Cerebellar nuclear complex (tissue), 1 donor: ENCODE results near the gene COL17A1.

ENCODE experiments used
- DNase-seq, 2 experiments: peaks; one replicate each; lab custom pipeline; 2025; lab: John Stamatoyannopoulos, UW

COL17A1 gene

DNA sequence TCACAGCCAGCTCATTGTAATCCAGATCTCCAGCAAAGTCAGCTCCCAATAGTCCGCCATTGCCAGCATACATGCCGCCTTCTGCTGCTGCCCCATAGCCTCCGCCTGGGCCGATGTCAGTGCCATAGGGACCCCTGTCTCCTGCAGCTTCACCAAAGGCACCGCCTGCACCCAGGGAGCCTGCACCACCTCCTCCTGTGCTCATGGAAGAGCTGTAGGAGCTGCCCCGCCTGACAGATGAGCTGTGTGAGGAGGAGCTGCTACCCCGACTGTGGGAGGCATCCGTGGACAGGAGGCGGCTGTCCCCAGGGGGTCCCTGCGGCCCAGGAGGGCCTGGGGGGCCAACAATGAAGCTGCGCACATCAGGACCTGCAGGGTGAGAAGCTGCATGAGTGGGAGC is 51.7 kb downstream of the COL17A1 start:
- DNase-seq = no peak

DNA sequence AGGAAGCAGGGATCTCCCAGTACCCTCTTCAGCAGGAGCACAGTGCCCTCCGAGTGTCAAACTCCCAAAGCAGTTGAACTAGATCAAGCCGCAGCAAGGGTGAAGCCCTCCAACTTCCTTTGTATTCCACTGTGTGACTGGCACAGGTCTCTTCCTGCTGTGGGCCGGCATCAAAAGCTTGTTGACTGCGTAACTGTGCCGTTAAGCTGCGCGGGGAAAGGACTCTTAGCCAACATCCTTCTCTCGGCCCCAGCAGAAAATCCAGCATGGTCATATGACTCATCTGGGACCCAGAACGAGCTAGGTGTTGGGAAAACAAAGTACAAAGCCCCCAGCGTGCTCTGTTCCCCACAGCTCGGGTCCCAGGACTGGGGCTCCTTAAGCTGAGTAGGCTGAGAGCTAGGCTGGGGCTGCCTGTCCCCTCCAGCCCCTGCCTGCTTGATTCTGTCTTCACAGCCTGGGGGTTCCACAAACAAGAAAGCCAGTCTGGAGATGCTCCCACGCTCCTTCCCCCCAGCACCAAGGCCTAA is 52.2 kb downstream of the COL17A1 start:
- no peak for DNase-seq

DNA sequence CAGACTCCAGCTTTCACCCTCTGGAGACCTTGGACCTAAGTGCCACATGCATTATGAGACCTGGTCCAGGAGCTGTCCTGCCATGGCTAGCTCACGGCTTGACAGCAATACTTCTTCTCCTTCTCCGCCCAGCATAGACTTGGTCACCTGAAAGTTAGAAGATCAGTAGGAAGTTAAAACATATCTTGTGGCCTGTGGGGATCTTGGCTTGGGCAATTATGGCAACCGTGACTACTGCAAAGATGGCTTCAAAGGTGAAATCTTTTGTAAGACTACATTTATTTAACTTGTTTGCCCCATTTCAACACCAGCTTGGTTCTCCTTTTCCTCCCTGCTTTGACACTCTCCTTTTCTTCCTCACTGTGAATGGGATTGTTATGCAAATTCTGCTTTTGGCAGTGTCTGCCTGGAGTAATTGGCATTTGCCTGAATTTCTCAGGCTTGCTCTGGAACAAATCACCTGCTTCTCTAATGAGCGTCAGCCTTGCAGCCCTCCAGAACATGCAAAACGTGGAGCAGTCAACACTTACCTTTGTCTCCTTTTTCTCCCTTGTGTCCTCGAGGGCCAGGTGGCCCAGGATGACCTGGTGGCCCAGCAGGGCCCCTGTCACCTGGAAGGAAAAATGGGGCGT is 53.4 kb downstream of the COL17A1 start:
- DNase-seq = no peak

DNA sequence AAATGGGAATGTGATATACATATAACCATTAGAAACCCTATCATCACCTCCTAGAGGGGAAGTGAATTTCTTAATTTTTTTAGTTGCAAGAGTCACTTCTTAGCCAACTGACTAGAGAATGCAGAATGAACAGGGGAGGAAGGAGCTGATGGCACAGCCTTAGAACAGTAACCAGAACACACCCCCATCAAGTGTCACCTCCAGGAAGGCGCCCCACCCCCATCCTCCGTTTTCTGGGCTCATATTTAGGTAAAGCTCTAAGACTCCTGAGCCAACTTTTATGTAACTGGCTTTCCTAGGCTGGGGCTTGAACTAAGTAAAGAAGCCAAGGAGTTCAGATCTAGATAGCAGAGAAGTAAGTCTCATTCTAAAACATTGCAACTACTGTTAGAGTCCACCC is 54.0 kb downstream of the COL17A1 start:
- no peak for DNase-seq

DNA sequence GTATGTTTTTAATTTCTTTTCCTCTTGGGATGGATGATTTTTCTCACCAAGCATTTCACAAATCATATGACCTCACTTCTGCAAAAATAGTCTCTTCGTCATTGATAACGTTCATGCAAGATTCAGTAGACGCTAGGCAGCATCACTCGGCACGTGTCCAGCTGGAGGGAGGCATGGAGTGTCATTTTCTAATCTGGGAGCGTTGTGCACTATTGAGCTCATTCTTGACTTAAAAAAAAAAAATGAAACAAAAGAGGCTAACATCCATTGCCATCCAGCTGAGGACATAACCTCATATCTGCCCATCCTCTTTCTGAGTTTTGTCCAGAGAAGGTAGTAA is 56.2 kb downstream of the COL17A1 start:
- no peak for DNase-seq

DNA sequence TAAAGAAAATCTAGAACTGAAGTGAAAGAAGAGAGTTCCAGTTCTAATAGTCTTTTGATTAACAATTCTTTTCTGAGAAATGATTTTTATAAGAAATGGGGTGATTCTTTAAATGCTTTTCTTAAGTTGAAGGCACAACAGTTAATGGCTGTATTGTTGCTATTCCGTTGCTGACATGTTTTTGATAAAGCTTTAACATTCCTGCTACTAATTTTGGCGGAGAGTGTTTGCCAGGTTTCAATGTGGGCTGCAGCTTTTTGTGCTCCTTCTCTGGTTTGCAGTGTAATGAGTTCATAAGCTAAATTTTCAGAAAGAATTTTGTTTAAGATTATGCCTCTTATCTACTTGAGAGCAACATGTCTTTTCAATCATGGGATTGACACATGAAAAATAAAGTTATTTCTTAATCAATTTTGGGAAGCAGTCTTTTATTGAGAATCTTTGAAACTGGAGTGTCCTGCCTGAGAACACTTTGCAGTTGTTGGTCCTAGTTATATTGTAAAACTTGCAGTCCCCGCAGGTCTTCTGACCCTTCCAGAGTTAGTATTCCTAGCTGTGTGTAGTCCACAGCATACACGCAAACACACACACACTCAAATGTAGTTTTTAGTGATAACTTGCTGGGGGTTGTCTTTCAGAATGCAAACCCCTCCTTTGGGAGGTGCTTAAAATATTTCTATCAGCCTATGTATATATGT is 56.7 kb downstream of the COL17A1 start:
- DNase-seq = no peak

DNA sequence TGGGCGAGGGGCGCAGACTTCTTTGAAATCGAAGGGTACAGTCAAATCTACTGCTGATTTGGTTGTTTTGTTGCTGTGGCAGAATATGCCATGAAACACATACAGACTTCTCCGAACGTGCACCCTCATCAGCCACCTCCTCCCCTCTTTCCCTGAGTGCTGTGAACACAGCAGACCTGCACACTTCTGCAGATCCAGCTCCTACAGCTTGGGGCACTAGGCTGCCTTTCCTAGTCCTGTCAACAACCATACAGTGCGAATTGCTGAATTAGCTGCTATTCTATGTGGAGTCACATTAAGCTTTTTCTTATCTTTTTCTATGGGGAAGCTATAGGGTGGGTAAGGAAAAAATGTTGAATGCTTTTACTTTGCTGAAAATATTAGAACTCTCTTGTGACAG is 57.5 kb downstream of the COL17A1 start:
- no peak for DNase-seq

DNA sequence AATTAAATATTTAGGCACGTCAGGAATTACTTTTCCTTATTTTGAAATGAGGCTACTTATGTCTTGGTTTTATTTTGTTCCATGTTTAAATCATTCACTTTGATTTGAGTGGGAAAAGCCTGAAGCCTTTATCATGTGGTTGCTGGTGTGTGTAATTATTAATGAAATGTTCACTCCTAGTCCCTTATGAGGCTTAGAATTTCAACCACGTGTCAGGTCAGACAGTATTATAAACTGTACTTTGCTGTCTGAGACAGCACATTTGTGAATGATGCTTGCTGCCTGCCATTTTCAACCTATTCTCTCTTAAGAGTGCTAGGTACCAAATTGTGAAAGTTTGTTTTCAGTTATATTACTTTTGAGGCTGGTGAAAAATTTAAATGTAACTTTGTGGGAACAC is 58.9 kb downstream of the COL17A1 start:
- DNase-seq = no peak

DNA sequence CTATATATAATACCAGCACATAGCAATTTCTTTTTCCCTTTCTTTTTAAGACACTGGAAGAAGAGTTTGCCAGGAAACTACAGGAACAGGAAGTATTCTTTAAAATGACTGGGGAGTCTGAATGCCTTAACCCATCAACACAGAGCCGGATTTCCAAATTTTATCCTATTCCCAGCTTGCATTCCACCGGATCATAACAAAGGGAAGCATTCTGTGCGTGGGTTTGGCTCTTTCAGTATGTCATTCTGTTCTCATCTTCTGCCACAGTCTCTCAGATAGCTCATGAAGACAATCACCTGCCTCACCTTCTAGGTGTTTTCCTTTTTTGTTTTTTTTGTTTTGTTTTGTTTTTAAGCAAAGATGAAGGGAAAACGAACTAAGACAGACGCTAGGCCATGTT is 60.2 kb downstream of the COL17A1 start:
- DNase-seq = no peak

DNA sequence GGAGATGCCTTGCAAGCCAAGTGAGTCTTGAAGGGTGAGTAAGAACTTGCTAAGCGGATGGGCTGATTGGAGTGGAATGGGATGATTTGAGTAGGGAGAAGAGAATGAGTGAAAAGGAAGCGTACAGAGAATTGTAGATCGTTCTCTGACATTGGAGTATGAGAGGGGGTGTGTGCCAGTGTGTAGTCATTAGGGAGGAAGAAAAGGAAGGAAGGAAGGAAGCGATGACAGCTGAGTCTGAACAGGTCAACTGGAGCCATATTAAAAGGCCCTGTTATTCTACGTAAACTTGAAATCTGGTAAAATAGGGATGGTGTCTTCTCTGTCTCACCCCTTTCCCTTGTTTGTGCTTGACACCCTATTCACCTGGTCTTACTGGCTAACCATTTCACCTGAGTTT is 63.7 kb downstream of the COL17A1 start:
- DNase-seq = no peak

DNA sequence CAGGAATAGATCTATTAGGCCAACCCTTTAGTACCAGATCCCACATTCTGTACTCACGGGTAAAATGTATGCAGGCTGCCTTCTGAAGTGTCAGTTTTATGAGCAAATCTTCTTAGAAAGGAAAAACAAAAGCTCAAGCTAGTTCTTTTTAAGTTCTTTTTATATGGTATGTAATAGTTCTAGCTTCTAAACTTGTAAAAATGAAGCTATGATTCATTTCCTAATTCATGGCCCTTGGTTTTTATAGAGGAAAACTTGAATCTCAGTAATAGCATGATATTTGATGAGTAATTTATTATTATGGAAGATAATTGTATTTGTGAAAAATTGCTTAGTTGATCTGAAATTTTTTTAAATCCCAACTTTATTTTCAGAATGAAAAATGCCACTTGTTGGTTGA is 64.4 kb downstream of the COL17A1 start:
- DNase-seq = no peak

DNA sequence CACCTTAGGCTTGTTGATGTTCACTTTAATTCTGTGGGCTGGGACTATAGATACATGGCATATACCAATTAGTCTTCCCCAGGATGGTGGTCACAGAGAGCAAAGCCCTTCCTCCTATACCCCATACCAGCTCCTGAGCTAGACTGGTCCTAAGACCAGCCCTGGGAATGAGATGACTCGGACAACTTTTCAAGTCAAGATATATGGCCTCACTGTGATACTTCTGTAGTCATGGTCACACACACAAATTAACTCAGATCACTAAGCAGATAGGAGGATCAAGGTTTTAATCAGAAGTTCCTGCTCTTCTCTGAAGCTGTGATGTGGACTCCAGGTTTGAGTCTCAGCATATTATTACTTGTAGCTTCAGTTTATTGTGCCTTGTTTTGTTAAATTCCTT is 65.7 kb downstream of the COL17A1 start:
- DNase-seq = no peak

DNA sequence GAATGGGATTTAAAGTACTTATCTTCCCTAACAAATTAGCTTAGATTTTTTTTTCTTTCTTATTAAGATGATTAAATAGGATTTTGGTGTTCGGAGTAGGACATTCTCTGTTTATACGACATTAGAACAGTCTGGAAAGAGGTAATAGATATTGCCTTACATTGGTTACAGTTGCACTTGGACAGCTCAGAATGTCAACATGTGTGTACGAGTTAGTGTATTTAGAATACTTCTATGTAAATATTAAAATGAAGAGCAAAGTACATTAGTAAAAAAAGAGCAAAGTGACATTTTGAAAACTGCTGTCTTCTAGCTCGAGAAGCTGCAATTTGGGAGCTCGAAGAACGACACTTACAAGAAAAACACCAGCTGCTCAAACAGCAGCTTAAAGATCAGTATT is 67.2 kb downstream of the COL17A1 start:
- DNase-seq = no peak

DNA sequence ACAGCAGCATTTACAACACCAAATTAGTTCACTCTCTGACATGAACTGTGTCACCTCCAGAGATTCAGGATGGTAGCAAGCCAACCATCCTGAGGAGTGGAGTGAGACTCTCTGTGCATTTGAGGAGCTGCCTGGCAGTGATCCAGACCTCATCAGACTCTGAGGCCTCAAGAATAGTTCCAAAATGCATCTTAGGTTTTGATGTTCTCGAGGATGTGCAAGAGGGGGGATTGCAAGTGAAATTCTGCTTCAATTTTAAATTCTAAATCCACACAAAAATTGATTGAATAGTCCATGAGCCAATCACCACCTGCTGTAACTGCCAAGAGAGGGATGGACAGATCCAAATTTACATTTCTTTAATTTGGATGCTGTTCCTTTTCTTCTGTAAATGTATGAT is 69.0 kb downstream of the COL17A1 start:
- DNase-seq = no peak

DNA sequence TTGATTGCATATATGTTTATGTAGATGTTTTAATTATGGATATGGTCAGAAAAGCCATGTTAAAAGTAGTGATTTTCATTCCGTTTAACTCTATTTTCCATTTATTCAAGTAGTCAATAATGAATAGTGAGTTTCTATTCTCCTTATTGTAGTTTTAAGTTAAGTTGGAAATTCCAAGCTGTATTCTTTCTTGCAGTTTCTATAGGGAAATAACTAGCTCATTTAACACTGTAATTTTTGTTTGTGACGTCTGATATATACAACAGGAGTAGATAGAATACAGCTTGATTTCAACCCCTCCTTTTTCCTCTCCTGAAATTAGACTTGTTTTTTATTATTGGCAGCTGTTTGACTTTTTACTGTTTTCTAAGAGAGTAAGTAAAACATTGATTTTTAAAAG is 71.5 kb downstream of the COL17A1 start:
- DNase-seq = no peak

DNA sequence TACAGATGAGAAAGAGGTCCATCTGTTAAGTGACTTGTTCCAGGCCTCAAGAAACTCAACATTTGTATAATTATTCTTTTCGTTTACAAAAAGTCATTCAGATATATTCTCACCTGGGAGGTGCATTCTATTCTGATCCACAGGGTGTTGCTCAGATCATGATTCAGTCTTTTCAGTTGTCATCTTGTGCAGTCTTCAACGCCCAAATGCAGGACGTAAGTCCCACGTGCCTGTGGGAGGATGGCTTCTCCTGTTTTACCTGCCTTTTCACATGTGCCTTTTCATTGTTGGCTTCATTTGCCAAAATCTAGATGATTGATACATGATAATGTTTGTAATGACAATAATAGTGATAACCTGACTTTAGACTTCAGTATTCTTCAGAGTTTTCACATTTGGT is 72.2 kb downstream of the COL17A1 start:
- DNase-seq = no peak

DNA sequence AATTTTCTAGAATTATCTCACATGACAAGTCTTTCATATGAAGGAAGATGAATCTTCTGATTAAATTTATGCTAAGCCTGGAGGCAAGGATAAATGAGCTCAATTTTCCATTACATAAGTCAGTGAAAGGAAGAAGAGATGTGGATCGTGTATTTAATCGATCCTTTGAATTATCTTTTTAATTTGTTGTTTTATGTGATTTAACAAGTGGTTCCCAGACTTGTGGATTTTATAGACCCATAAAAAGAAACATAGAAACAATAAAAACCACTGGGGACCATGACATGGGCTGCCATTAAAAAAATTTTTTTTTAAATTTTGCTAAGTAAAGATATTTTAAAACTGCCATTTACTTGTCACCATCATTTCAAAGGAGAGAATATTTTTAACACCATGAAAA is 73.8 kb downstream of the COL17A1 start:
- DNase-seq = no peak

DNA sequence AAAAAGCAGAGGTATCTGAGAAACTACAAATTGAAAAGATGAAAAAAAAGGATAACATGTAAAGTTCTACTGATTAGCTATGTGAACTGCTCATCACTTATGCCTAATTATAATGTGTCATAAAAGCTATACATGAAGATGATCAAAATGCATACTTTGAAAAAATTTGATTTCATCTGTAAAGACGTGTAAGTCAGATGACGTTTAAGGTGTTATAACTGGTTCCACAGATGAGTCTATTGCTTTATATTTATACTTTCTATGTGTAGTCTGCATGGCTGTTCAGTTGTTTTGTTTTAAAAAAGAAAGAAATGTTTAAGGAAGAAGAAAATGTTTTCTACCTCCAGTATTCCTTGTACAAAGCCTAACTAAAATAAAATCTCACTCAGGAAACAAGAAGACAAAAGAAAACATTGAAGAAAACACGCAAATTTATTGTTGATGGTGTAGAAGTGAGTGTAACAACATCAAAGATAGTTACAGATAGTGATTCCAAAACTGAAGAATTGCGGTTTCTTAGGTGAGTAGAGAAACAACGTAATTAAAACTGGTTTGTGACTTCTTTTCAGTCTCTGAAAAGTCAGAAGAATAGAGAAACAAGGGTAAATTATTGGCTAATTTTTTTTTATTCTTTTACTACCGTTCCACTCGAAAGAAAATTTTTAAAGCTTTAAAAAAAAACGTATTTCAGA is 80.4 kb downstream of the COL17A1 start:
- DNase-seq = no peak

DNA sequence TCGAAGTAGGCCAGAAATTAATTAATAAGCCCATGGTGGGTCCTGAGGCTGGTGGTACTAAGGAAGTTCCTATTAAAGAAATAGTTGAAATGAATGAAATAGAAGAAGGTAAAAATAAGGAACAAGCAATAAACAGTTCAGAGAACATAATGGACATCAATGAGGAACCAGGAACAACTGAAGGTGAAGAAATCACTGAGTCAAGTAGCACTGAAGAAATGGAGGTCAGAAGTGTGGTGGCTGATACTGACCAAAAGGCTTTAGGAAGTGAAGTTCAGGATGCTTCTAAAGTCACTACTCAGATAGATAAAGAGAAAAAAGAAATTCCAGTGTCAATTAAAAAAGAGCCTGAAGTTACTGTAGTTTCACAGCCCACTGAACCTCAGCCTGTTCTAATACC is 82.8 kb downstream of the COL17A1 start:
- no peak for DNase-seq

DNA sequence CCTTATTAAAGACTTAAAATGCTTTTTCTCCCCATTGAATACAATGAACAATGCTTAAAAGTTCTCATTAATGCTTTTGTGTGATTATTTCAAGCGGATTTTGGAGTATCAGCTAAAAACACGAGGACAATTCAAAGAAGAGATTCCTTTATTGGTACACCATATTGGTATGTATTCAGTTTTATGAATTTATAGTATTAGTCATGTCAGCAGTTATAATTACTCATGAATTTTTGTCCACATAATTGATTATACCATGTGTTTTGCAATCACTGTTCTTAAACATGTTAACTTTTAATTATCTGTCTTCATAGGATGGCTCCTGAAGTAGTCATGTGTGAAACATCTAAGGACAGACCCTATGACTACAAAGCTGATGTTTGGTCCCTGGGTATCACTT is 86.9 kb downstream of the COL17A1 start:
- no peak for DNase-seq

DNA sequence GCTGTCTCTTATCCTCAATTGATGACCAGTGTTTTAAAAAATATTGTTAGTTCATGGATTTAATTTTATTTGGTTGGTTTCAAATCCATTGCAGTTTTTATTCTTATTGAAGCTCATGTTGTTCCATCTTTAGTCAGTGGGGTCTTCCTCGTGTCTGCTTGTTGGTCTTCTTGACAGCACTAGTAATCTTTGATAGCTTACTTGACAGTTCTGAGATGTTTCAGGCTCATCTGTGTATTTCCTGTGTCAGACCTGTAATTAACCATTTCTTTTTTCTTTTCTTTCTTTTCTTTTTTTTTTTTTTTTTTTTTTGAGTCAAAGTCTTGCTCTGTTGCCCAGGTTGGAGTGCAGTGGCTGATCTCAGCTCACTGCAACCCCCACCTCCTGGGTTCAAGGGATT is 90.5 kb downstream of the COL17A1 start:
- DNase-seq = no peak

DNA sequence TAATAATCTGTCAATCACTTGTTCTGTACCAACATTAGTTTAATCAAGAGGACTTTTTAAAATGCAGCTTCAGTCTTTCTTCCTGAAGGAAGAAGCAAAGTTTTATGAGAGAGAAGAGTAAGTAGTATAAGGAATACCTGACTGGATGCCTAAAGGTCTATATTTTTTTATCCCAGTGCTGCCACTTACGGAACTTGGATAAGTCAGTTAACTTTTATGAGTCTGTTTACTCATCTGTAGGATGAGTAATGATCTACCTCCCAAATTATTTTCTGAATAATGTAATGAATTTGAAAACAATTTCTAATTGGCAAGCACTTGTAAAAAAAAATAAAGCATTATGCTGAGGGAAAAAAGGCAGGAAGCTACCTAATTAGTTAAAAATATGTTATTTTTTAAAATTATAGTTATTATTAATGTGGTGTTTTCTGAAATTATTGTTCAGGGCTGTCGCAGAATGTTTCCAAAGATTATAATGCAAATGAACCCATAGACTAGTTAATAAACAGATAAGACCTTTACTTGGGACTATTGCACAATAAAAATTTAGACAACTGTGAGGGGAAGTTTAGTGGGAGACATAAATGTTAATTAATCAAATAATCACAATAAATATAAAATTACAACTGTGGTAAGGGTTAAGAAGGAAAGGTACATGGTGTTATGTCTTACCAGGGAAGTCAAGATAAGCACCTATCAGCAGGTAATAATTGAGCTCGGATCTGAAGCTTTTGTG is 94.1 kb downstream of the COL17A1 start:
- no peak for DNase-seq

DNA sequence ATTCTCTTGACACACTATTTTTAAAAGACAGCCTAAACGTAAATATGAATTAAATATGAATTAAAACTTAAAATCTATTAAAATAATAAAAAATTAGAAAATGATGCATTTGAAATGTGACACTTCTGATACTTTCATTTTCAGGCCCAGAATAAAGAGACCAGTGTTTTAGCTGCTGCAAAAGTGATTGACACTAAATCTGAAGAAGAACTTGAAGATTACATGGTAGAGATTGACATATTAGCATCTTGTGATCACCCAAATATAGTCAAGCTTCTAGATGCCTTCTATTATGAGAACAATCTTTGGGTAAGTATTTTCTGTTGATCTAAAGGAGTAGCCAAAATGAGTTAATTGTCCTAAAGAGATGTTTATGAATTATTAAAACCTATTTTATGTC is 95.1 kb downstream of the COL17A1 start:
- DNase-seq = no peak
